NCI-H2196 (cell line): ENCODE results near the gene UXS1.

Source experiments
- DNase-seq: peaks from one replicate; lab custom pipeline; 2025; ENCODE audit not compliant: unreplicated experiment; lab: John Stamatoyannopoulos, UW

UXS1 gene

DNA sequence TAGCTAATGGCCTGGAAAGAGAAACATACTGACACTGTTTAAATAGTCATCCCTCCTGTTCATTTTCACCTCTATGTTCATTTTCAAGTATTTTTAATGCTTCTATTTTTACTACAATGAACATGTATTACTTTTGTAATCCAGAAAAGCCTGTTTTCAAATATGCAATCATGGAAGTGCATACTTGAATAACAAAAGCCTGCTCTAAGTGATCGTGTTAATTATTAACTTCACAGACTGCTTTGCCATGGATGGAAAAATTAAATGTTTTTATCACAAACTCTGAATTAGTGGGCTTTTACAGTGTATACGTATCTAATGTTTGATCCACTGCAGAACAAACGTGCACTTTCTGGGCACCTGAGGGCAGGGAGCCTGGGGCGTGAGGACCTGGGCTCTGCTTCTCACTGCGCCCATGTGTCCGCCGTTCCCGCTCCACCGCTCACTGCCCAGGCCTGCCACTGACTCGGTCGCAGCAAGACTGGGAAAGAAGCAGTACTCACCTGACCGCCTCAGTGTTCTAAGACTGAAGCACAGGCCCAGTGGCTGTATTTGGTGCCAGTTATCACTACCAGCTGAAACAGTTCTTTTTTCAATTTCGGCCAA is 80.6 kb downstream of the UXS1 start:
- DNase-seq, result no peak

GRCh38 chr2:106111882-106112571 is 82.1 kb downstream of the UXS1 start:
- DNase-seq, result no peak

DNA sequence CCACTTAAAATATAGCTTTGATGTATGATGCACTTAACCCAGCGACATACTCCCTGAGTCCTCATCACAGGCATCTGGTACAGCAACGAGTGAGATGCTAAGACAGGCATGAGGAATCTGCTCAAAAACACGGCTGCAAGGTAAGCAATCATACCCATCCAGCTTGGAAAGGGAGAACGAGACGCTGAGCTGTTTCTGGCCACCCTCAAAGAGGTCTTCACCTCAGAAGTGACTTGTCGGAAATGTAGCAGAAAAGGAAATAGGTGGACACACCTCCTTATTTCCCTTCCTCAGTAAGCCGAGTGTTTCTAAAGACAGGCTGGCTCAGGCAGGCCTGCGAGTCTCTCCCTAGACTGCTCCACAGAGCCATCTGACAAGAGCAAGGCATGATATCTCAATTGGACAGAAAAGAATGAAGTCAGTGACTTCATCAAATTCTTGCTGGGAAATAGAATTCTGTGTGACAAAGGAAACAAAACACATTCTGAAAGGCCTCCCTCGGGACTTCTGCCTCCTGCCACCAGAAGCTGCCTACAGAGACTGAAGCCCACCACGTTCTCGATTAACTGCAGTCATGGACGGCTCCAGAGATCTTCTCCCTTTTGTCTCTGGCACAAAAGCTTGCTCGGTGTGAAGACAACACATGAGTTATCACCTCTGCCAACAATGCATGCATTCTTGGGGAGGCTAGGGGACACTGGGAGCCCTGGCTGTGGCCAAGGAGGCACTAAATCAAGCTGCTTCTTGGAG is 84.3 kb downstream of the UXS1 start:
- DNase-seq, result no peak

DNA sequence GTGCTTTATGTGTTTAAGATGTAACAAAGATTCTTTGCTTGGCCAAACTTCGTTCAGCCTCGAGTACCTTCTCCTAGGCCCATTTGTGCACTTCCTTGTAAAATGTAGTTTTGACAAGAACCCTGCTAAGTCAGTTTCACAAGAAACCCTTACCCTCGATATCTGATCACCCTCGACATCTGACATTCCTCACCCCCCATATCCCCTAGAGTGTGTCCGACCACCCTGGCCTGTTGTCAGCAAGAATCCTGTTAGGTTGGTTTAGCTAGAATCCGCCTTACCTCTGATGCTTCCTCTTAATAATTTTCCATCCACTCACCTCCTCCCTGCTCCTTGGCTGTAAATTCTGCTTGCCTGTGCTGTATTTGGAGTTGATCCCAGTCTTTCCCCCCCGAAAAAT is 85.3 kb downstream of the UXS1 start:
- no peak for DNase-seq

DNA sequence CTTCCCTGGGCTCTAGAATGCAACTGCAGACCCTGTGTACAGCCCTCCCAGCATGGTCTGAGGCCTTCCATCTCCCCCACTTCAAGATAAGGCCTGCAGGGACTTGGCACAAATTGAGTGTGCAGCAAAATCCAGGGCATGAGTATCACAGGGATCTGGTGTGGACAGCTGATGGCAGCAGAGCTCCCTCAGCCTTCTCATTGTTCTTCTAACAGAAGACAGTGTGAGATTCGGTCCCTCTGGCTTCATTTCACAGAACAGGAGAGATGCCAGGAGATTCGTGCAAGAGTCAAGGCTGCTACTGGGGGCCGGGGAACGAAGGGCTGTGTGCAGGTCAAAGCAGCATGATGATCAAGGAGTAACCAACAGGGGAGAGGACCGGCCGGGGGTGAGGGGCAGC is 85.8 kb downstream of the UXS1 start:
- DNase-seq, result peak; percentile 4

- no peak for DNase-seq
Measured at GRCh38 chr2:106107509-106108131, 86.5 kb downstream of the UXS1 start.

DNA sequence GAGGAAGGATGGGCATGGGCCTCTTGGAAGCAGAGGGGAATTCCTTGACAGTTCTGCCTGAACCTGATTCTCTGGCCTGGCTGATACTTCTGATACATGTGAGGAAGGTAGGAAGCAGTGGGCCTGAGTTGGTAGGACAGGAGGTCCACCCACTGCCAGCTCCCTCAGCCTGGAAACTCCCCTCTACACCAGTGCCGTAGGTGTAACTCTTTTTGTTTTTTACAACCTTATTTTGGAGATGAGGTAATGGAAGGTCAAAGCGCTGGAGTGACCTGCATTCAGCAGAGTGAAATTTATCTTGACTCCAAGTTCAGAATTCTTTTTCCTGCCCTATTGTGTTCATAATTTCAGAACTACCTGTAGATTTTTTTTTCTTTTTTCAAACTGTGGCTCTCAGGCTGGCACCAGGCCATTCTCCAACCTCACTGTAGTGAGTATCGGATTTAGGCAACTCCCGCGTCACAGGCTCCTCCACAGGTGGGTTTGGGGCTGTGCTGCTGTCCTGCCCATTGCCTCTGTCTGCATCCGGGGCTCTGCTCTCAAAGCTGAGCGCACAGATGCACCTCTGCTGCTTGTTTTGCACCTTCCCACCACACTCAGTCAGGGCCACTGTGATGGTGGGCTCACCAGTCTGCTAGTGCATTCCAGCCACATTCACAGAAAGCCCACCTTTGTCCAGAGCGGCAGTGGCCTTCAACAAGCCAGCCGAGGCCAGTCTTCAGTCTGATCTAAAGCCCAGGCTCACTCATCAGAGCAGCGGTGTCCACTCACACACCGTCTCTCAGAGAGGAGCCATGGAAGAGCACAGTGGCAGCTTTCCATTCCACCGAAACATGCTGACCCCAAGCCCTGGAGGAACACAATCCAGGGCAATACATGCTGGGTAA is 87.2 kb downstream of the UXS1 start:
- DNase-seq, result no peak

GRCh38 chr2:106105151-106105922 is 88.8 kb downstream of the UXS1 start:
- DNase-seq, result no peak

GRCh38 chr2:106104332-106105062 is 89.6 kb downstream of the UXS1 start:
- peak; percentile 81 for DNase-seq

DNA sequence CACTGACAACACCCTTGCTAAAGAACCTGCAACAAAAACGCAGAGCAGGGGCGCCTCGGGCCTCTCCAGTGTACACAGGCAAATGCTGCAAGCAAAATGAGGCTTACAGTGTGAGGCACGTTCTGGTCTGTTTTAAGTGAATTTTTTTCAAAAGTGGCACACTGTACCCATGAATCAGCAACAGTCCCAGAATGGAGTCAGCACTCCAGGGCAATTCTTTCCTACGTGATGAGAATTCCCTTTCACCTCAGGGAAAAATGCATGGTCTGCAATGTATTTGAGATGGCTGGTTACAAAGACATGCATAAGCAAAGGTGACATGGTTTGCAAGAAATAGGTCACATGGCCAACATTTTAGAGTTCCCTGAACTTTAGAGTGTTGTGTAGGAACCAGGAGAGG is 94.4 kb downstream of the UXS1 start:
- no peak for DNase-seq

- DNase-seq, result no peak
Measured at GRCh38 chr2:106098664-106099063, 95.4 kb downstream of the UXS1 start.

DNA sequence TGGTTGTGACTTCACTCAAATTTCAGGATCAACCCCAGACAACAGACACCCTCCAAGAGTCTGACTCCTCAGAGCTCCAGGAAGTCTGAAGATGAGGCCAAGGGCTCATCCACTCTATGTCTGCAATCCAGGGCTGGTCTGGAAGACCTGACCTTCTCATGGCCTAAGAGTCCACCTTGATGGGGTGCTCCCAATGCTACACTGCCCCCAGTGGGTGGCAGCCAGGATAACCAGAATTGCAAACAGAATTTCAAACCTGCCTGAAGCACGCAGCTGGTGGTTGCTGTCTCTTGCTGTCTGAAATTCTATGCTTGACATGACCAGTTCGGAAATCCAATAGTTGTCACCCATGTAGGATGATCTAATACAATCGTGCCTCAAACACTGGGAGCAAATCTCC is 96.0 kb downstream of the UXS1 start:
- DNase-seq, result peak; percentile 20

DNA sequence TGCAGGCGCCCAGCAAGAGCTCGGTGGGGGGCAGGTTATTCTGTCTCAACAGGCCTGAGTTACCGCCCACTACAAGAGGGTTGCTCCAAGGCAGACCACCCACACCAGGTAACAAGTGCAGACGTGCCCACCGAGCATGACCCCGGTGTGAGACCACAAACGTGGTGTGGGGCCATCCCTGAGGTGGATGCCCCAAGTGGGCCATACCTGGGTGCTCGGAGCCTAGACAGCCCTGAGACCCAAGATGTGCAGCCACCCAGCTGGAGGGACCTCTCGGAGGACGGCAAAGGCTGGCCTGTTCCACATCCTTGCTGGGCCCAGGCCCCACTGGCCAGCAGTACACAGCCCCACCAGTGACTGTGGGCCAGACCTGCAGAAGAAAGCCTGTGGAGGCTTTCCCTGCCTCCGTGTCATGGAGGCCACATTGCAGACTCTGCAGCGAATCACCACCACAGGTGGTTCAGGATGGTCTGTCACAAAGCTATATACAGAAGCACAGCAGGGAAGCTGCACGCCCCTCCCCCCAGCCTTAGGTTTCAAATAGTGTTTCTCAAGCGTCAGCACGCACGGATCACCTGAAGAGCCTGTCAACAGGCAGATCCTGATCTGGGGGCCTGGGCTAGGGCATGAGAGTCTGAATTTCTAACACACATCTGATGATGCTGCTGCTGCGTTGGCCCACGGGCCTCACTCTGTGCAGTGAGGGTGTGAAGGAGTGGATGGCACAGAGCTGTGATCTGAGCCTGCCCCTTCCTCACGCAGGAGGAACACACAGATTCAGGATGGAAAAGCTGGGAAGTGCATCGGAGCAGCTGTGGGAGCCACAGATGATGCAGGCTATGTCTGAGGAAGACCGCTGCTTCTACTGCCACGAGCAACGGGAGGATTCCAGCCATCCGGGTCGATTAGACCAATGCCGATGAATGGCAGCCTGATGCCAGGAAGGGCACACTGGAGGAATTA is 96.8 kb downstream of the UXS1 start:
- no peak for DNase-seq

GRCh38 chr2:106096299-106097037 is 97.6 kb downstream of the UXS1 start:
- DNase-seq, result no peak

DNA sequence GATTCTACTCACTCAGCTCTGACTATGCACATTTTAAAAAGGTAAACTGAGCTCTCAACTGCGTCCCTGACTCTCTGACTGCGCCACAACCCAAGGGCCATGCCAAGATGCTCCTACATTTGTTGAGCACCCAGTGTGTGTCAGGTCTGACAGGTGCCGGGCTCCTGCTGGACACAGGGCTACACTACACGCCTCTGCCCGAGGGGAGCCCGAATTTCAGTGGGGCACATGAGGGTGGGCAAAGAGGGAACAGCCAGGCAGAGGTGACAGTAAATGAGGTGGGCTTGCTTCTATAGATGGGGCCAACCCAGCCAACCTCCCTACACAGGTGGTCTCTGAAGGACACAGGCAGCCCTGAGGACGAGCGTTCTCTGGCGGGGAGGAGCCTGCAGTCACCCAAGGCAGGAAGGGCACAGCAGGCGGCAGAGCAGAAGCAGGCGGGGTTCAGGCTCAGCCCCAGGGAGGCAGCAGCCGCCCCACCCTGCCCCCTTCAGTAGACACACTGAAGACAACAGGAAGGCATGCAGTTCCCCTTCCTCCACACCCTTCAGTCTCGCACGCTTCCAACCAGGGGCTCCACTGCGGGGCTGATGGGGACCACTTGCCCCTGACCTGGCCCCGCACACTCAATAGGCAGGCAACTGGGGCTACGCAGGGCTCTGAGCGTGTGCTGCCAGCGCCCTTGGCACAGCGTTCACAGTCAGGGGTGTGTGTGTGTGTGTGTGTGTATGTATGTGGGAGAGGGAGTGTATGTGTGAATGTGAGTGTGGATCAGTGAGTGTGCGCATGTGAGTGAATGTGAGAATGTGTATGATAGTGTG is 98.4 kb downstream of the UXS1 start:
- no peak for DNase-seq

- no peak for DNase-seq
Measured at GRCh38 chr2:106094131-106094841, 99.8 kb downstream of the UXS1 start.
